GM19397 (cell line): Measurements from ENCODE around the gene FHIT.

Source experiments
- ATAC-seq: cut with Tn5 transposase; IDR thresholded peaks from one replicate; pipeline ENCODE4 v1.9.1; 2021; ENCODE audit warnings: mild to moderate bottlenecking, moderate library complexity; ENCODE audit not compliant: unreplicated experiment

The FHIT gene

DNA sequence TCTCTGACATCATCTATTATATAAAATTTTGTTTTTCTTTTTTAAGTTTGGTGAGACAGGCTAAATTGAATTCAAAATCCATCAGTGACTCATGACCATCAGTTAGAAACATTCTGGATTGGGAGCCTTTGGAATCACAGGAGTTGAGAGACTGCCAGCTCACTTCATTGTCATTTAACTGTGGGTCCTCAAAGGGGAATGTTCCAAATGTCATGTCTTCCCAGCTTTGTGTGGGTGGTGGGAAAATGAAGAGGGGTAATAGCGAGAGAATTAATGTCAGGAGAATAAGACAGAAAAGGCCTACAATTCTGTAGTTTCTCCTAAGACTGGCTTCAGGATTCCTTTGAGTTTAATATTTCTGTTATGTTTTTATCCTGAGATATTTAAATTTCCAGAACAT is 1051.9 kb downstream of the FHIT start:
- no peak for ATAC-seq

DNA sequence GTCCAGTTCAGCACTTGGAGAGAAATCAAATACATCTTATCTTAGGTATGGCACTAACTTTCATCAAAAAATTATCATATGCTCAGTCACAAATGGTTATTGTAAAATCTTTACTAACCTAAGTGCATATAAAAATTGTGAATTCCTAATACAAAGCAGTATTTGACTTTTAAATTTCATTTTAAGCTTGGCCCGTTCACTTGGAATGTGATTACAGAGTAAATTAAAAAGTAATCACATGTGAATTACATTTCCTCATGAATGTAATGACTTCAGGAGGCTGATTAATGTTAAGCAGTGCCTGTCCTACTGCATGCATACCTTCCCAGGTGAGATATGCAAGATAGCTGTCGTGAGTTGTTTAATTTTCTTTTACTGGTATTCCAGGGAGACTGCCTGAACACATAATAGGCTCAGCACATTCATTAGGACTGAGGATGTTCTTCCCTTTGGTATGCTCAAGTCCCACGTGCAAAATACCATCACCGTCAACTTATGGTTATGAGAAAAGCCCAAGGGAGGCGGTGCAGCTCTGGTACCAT is 1053.0 kb downstream of the FHIT start:
- ATAC-seq: no peak

DNA sequence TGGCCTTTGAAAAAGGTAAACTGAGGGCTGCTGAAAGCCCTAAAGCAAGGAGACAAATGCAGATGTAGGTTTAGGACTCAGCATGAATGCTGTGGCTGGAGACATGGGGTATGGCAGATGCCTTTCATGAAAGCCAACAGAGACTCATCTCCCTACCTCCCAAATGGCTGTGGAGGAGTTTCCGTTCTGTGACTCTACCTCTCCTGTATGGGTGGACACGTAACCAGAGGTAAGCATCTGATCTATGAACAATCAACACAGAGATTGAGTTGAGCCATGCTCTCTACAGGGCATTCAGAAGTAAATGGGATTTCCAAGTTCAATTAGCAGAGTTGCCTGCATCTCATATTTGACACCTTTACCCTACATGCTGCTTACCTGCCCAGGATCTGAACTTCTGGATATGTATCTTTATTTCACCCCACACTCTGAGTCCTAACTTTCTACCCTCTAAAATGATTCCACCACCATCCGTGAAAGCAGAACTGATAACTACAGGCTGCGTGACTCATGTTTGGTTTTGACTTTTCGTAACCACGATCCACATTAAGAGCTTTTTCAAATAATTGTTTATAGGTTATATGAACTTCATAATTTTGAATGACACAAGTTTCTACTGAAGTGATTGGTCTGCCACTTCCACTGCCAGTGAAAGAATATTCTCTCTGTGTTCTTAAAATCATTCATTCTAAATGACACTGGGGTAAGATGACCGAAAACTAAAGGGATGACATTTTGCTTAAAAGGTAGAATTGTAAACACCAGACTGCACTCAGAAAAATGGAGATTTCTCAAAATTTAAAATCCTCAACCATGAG is 1058.7 kb downstream of the FHIT start:
- ATAC-seq: no peak

DNA sequence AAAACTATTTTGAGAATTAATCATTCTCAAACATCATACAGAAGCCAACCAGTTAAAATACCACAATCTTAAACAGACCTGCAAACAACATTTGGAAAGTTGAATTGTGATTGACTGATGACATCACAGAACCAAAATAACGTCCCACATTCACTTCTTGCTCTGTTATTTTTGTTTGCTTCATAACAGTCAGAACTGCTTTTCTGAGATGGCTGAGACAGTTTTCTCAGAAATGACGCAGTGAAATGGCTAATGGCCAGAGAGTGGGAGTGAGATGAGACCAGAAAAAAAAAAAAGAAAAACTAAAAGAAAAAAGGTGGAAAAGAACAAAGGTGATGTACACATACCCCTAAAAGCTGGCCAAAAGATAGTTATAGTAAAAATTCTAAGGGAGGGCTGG is 1061.2 kb downstream of the FHIT start:
- no peak for ATAC-seq

DNA sequence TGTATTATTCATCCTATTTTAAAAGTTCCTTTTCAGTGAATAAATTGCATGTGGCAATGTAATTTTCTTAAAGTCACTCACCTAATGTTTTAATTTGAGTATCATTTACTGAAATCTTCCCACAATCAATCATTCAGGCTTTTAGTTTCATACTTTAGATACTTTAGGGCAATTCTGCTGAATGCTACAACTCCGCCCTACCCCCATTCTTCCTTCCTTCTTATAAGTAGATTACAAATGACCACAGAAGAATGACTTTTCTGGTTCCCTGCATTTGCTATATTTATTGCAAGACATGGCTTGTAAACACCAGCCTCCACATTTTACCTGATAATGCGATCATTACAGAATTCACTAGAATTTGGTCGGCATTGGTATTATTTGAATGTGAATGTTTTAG is 1061.9 kb downstream of the FHIT start:
- no peak for ATAC-seq

DNA sequence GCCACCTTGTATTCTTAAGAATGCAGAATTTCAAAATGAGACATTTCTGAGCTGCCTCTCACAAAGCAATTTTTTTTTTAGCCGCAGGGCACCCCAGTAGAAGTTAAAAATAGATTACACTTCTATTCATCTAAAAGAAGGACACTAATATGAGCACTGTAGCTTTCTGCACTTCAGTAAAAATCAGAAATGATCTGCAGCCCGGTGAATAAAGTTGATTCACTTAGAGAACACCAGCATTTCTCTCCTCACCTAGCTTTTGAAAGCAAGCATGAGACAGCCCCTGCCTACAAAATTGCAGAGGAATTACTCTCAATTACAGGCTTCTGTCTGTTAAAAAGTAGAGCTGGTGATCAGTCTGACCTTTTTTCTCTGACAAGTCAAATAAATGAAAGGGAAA is 1062.4 kb downstream of the FHIT start:
- ATAC-seq: no peak

DNA sequence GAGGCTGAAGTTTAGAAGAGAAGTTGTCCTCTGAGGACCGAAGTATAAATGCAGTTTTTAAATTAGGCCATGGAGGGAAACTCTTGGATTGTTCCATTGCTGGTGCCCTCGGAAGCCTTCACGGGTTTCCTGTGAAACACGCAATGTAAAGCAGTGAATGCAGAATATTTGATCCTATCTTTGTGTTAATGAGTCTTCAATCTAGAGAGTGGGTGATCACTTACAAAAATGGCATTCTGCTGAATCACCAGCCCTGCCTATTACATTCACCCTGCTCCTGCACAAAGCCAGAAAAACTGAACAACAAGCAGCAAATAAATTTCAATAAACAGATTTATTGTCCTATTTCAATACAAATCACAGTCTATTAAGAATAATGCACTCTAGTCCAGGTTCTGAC is 1063.9 kb downstream of the FHIT start:
- ATAC-seq: no peak

DNA sequence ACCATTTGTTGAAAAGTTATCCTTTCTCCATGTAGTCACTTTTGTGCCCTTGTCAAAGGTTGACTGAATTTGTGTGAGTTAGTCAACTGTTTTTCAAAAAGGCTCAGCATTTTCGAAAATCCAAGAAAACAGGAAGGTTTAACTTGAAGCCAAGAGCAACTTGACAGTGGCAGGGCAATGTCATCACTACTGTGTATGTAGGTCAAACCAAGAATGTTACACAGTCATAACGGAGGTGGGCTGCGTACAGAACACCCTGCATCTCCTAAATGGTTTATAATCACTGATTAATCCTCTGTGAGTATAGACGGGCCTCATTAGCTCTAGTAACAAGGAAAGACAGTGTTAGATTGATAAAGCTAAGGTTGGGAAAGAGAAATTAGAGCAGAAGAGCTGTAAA is 1064.9 kb downstream of the FHIT start:
- ATAC-seq: no peak

DNA sequence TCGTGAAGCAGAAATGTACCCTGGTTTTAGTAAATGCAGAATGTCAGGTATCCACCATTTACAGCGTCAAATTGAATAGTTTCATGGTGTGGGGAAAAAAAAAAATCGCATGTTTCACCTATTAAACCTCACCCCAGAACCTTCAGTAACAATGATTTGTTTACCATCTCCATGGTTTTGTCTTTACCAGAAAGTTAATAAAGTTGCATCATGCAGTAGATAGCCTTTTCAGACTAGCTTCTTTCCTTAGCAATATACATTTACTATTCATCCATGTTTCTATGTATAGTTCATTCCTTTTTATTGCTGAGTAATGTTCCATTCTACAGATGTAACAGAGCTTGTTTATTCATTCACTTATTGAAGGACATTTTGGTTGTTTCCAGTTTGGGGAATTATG is 1066.1 kb downstream of the FHIT start:
- ATAC-seq: no peak

DNA sequence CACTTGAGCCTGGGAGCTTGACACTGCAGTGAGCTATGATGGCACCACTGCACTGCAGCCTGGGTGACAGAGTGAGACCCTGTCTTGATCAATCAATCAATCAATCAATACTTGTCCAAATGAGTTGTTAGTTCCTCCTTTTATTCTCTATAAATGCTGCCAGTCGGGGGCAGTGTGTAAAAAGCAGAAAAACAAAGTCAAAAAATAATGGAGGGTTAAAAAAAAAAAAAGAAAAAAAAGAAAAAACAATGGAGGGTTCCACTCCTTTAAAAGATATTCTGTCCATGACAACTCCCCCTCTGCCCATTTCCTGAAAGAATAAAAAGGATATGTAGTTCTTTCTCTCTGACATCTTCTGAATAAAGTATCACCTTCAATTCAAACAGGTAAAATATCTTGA is 1068.6 kb downstream of the FHIT start:
- no peak for ATAC-seq

DNA sequence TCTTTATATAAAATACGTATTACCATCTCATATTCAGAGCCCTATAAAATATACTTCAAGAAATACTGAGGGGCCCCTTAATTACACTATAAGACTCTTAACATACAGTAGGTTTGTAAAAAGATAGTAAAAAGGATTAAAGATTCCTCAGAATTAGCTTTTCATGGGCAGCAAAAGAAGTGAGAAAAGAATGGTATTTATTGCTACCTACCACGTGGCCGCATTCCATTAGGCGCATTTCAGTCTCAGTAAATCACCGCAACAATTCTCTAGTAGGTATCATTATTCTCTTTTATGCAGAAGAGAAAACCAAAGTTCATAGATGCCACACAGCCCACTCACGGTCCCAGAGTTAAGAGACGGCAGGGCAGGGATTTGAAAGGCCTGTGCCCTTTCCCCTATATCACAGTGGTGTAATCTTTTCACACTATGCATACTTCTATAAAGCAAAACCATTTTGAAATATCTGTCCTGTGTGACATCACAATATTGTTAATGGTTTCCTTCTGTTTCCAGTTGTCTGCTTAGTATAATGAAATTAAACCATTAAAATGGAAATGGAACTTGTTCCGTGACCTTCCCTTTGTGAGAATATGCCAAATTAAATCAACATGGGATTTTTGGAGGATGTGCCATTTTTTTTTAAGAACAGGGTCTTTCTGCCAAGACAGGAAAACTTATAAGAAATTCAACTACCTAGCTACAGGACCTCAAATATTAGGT is 1072.2 kb downstream of the FHIT start:
- no peak for ATAC-seq

DNA sequence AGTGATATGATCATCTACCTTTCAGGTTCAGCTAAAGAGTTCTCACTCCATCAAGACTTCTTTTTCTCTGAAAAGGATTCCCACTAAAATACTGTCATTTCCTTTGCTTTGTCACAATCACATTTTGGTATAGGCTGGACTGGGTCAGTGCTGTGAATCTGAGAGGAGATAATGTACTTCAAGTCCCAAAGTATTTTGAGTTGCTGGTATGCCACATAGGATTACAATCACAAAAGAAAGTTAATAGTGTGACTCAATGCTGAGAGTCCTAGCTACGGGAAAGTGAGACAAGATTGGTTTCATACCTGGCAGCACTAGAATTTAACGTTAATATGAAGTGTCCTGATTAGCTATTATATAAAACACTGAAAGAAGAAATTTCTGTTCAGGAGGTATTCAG is 1073.5 kb downstream of the FHIT start:
- ATAC-seq: no peak

DNA sequence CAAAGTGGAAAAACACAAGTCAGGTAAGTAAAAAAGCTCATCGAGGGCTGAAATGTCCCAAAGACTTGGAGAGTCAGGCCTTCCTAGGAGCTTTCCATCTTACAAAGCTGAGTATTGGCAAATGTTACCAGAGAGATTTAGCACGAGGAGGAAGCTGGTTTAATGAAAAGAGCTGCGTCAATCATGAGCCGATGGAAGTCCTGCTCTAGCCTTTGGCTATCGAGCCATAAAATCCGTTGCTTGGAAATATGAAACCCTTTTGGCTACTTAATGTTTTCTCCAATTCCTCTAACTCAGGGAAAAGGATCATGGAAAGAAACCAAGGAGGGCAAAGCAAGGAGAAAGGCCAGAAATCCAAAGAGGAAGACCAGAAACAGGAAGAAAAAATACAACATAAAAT is 1074.6 kb downstream of the FHIT start:
- ATAC-seq: no peak

DNA sequence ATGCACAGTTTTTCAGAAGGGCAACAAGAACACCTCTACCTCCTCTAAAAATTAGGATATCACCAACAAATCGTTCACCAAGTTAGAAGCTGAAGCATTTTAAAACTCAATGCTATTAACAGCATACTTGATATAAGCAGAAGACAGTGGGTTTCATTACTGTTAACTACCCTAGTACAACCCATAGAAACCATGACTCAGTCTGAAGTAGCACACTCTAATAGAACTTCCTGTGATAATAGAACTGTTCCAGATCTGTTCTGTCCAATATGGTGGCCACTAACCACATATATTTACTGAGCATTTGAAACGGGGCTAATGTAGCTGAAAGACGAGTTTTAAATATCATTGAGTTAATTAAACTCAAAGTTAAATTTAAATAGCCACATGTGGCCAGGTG is 1075.6 kb downstream of the FHIT start:
- no peak for ATAC-seq

DNA sequence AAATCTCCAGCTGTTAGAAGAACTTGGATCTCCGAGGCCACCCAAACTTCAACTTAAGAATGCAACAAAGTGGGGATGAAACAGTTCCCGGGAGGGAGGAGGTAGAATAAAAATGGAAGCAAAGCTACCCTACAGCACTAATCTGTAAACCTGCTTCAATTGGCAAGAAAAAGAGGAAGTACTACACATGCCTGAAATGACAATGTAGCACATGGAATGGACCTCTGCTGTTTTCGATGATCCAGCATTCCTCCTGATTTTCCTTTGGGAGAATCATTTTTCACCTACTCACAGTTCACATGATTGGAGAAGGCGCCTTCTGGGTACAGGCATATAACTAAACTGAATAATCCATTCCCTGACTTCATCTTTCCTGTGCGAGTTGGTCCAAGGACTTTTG is 1081.5 kb downstream of the FHIT start:
- no peak for ATAC-seq

DNA sequence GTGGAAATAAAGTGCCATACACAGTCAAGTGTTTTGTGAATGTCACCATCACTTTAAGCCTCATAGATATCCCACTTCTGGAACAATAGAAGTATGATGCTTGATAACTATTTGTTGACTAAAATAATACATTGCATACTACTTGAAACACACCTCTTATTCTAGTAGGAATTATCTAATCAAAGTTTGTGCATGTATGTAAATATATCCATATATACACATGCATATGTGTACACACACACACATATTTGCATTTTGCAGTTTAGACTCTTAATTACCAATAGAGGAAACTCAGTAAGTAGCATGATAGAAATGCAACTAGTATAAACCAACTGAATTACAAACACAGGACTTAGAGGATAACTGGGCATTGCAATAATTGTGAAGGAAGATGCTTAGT is 1084.1 kb downstream of the FHIT start:
- ATAC-seq: no peak

DNA sequence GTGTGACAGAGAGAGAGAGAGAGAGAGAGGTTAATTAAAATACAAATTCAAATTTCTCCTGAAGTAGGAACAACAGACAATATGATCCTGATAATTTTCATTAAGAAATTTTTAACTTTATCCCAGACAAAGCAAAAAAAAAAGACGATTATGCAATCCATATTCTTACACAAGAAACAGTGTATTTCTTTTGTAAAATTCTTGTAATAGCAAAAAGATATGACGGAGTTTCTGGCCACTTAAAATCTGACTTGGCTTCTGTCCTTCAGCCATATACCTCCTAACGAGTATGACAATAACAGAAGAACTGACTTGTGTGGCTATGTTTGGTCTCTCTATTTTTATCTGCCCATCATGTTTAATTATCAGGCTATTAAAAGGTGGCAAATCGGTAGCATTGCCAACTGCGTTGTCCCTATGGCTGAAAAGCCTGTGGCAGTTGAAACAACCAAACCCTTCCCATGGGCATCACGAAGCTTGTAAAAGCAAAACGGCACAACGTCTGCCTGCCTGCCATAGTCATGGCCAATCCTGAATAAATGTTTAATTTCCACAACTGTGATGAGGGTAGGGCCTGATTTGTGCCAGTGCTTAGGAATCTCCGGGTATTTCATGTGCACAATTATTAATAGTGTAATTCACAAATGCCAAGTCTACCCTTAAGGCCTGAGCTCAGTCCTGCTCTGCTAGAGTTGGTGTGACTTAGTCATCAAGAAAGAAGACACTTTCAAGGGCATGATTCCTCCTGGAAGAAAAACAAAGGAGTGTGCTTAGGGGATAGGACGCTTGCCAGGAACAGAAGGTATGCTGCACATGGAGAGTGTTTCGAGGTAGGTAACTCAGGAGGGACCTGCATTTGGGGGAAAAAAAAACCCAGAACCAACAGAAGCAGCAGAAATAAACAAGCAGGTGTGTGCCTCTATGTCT is 1090.2 kb downstream of the FHIT start:
- ATAC-seq: no peak

DNA sequence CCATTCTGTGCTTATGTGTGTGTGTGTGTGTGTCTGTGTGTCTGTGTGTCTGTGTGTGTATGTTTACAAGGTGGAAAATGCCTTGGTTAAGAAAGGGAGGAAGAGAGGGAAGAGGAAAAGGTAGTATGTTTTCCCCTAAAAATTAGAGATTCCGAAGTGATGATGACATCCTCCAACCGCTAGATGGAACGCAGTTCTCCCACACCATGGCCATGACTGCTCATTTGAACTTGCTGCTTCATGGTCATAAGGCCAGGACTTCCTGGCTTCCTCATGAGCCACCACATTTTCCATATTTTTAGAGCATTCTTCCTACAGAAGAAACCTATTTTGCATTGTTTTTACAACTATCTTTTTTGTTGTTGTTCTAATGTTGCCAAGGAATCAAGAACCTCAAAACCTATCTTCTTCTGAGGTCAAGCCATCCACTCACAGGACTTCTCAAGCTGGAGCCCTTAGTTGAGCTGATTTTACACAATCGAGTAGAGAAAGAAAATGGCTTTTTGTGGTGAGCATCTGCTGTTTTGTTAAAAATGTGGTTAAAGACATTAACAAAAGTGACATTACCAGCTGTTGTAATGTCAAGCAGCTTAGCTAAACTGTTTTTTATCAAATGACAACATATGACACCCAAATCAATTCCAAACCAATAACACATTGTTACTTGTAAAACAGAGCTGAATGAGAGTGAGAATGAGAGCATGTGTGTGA is 1091.0 kb downstream of the FHIT start:
- no peak for ATAC-seq

DNA sequence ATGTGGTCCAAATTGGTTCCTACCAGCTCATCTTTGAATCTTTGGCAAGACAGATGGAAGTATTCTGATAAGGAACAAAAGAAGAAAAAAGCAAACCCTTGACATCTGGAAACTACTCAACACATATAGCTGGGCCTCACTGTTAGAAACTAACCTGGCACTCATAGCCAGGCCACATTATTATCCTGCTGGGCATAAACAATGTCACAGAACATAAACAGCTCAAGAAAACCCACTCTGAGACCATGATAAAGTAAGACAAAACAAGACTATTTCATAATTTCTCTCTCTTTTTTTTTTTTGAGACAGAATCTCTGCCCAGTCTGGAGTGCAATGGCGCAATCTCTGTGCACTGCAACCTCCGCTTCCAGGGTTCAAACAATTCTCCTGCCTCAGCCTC is 1093.2 kb downstream of the FHIT start:
- no peak for ATAC-seq

DNA sequence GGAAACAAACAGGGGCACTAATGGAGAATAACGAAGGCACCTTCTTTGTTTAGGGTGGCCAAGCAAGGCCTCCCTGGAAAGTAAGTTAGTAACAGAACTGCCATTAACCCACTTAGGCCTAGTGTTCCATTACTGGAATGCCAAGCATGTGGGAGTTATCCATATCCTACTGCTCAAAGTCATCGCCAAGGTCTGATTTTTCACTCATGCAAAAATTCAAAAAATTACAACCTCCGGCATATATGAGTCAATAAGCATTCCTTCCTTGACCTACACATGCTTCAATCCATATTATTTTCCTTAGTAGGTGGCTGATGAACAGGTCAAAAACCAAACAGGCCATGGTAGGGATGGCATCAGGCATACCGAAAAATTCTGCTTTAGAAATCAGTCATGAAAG is 1097.2 kb downstream of the FHIT start:
- ATAC-seq: no peak
